GM19328 (cell line): ENCODE results near the gene C17orf78.
"Not testable (repeated sequence)": the region's sequence is repeated elsewhere in the genome, so short reads cannot be mapped to it uniquely, and the experiment has no call there.

Experiments
- ATAC-seq: cut with Tn5 transposase; IDR thresholded peaks from one replicate; pipeline ENCODE4 v1.9.1; 2021; ENCODE audit warnings: mild to moderate bottlenecking, moderate library complexity; ENCODE audit not compliant: unreplicated experiment

C17orf78 gene

GRCh38 chr17:37430051-37430627 is 54.4 kb downstream of the C17orf78 start:
- ATAC-seq = no peak

GRCh38 chr17:37432671-37433070 is 56.9 kb downstream of the C17orf78 start:
- no peak for ATAC-seq

GRCh38 chr17:37438141-37438540 is 62.4 kb downstream of the C17orf78 start:
- no peak for ATAC-seq

GRCh38 chr17:37440424-37440823 is 64.6 kb downstream of the C17orf78 start:
- no peak for ATAC-seq

GRCh38 chr17:37441369-37442014 is 65.7 kb downstream of the C17orf78 start:
- not testable (repeated sequence) for ATAC-seq
